HUES48 (cell line): Measurements from ENCODE around the gene RCAN2.

Experiments used
- H3K27ac ChIP-seq: one replicate; pipeline ENCODE4 v1.7.0; 2013; ENCODE audit warnings: low read depth, low read length, inconsistent platforms
- H3K27me3 ChIP-seq: 2 replicates; pipeline ENCODE4 v1.6.1; 2013; ENCODE audit warnings: mild to moderate bottlenecking, low read length; ENCODE audit not compliant: control insufficient read depth, insufficient read depth
- H3K36me3 ChIP-seq: 2 replicates; pipeline ENCODE4 v1.6.1; 2013; ENCODE audit warnings: low read length; ENCODE audit not compliant: control insufficient read depth, insufficient read depth
- H3K4me1 ChIP-seq: 2 replicates; pipeline ENCODE4 v1.6.1; 2013; ENCODE audit warnings: mild to moderate bottlenecking, low read length; ENCODE audit not compliant: control insufficient read depth, insufficient read depth
- H3K4me3 ChIP-seq: 2 replicates; pipeline ENCODE4 v1.5.1; 2013; ENCODE audit warnings: mild to moderate bottlenecking, low read depth, low read length
- H3K9ac ChIP-seq: 2 replicates; pipeline ENCODE4 v1.6.1; 2013; ENCODE audit warnings: mild to moderate bottlenecking, low read depth, low read length, moderate library complexity
- H3K9me3 ChIP-seq: 2 replicates; pipeline ENCODE4 v1.6.1; 2013; ENCODE audit warnings: low read length; ENCODE audit not compliant: control insufficient read depth, insufficient read depth

The RCAN2 gene

DNA sequence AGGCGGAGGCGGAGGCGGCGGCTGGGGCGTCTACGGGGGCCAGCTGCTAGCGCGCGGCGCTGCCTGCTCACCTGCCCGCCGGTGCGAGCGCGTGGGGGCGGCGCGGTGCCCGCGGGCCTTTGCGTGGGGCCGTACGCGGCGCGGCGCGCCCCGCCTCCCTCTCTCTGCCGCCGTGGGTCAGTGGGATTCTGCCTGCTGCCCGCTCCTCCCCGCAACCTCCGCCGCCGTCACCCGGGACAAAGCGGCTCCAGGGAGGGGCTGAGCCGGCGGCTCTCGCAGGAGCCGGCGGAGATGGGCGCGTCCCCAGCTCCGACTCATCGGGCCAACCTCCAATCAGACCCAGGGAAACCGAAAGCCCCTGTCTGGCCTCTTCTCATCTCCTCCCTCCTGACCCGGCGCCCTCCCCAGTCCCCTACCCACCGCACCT, at the start of gene RCAN2:
TSS of gene RCAN2 (minus strand) at position 249 of the 427 bp plus-strand sequence.
- H3K9me3 ChIP-seq: no peaks in the 10 kb centered on the region
- H3K27ac ChIP-seq: peak within 1 kb of the TSS; percentile 36
- peak within 1 kb of the TSS; percentile 71 for H3K4me3 ChIP-seq
- peaks cover 17% of the 10 kb centered on the region for H3K4me1 ChIP-seq
- H3K36me3 ChIP-seq: no peaks in the 10 kb centered on the region
- H3K27me3 ChIP-seq: peaks cover 33% of the 10 kb centered on the region
- peak within 1 kb of the TSS; percentile 39 for H3K9ac ChIP-seq

DNA sequence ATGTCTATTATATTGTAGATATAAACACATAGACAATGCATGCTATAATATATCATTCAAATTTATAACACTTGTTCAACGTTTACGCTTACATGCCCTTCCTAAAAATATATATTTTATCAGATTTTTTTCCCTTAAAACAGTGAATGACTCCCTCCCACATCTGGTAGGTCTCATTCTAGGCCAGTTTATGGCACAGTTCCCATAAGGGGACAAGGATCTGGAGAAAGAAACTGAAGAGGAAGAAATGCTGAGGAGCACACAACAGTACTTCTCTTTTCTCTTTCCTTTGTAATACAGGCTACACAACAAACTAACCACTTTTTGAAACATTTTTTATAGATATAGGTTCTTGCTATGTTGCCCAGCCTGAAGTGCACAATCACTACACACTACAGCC, 48.6 kb upstream of the RCAN2 start:
- Histone ChIP-seq H3K36me3 (no peaks in the 10 kb centered on the region), H3K4me3 (no peak overlapping the region), H3K9ac (no peak overlapping the region), H3K27me3 (no peaks in the 10 kb centered on the region), H3K27ac (no peak overlapping the region), H3K4me1 (peaks cover 7% of the 10 kb centered on the region; the same call in 1 of the 2 replicates), H3K9me3 (no peaks in the 10 kb centered on the region)

DNA sequence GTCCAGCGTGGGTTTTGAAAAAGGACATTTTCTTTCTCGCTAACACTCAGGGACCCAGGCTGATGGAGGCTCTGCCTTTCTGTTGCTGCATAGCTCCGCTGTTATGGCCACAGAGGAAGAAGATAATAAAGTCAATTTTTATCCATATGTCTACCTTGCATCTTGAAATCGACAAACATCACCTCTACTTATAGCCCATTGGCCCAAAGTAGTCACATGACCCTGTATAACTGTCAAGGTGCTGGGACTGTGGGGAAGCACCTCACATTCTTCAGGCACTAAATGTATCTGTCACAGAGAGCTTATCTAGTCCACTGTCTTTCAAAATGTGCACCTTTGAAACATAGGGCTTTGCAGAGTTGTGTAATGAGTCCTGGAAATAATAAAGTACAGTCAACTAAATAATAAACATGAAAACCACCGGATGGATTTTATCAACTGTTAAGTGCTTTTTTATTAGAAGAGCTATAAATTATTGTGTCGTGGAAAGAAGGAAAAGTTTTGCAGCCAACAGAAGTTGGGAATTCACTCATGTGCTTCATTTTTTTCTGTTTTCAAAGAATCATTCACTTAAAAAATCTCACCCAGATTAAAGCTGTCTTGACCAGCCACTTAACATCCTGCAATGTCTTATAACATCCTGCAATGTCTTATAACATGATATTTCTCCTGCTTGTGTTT, 47.7 kb upstream of the RCAN2 start:
- Histone ChIP-seq H3K9ac (no peak overlapping the region), H3K4me3 (no peak overlapping the region), H3K9me3 (no peaks in the 10 kb centered on the region), H3K4me1 (peaks cover 7% of the 10 kb centered on the region; the same call in 1 of the 2 replicates), H3K36me3 (no peaks in the 10 kb centered on the region), H3K27ac (no peak overlapping the region), H3K27me3 (no peaks in the 10 kb centered on the region)

DNA sequence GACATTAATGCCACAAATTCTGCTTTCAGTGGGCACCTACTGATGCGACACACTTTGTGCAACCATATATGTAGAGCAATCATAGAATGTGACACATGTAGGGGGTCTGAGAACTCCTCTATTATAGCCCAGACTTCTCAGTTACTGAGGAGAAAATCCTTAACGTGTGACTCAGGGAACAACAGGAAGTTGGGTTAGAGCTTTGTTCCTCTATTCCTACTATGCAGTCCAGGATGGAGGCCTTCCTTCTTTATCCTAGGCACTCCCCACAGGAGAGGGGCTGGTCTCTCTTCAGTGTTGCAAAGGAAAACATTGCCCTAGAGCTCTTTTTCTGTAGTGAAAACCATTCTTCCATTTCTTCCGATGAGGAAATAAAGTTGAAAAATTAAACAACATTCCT, 39.6 kb upstream of the RCAN2 start:
- no peaks in the 10 kb centered on the region for H3K36me3 ChIP-seq
- no peaks in the 10 kb centered on the region for H3K9me3 ChIP-seq
- H3K4me1 ChIP-seq: peaks cover 20% of the 10 kb centered on the region
- H3K27me3 ChIP-seq: no peaks in the 10 kb centered on the region
- no peak overlapping the region for H3K27ac ChIP-seq
- H3K9ac ChIP-seq: no peak overlapping the region
- no peak overlapping the region for H3K4me3 ChIP-seq

DNA sequence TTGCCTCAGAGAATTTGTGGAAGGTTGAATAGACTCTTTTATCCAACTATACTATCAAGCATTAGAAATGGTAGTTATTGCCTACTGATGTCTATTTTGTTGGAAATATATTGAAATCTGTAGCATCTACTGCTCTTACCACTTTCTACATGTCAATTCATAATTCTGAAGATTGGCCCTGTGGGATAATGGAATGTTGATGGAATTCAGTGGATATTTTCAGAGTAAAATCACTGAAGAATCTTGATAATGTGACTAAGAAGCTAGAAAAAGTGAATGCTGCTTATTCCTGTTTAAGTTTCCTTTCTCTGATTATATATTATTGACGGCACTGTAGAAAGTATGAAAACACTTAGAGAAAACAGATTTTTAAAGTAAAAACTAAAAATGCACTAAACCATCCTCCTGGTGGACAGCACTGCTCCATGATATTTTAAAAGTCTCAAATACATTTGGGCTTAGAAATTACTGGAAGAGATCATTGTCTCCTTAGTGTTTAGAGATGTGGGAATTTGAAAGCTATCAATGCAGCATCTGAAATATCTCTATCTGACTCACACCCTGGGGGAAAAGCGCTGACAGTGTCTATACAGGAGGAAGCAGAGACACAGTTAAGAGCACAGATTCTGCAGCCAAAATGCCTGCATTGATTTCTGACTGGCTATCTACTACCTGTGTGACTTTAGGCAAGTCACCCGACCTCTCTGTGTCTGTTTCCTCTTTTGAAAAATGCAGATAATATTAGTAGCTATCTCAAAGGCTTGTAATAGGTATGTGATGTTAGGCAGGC, 37.9 kb upstream of the RCAN2 start:
- Histone ChIP-seq H3K27ac (no peak overlapping the region), H3K36me3 (no peaks in the 10 kb centered on the region), H3K4me1 (peaks cover 20% of the 10 kb centered on the region), H3K4me3 (no peak overlapping the region), H3K9ac (no peak overlapping the region), H3K9me3 (no peaks in the 10 kb centered on the region), H3K27me3 (no peaks in the 10 kb centered on the region)

DNA sequence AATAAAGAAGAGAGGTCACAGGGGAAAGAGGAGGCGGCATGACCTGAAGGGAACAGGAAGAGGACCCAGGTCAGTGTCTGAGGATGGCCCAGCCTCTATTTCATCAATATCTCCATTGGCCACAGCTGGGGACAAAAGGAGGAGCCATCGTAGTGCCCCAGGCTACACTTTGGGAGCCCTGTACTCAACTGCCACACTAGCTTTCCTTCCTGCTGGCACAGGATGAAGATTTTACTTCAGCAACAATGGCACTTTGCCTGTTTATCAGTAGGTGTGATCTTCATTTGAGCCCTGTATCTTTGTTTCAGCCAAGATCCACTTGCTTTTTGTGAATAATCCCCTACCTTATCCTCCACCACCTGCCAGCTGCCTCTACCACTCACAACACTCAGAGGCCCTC, 35.4 kb upstream of the RCAN2 start:
- Histone ChIP-seq H3K4me3 (no peak overlapping the region), H3K9ac (no peak overlapping the region), H3K9me3 (no peaks in the 10 kb centered on the region), H3K36me3 (no peaks in the 10 kb centered on the region), H3K27ac (no peak overlapping the region), H3K4me1 (peaks cover 20% of the 10 kb centered on the region), H3K27me3 (no peaks in the 10 kb centered on the region)

DNA sequence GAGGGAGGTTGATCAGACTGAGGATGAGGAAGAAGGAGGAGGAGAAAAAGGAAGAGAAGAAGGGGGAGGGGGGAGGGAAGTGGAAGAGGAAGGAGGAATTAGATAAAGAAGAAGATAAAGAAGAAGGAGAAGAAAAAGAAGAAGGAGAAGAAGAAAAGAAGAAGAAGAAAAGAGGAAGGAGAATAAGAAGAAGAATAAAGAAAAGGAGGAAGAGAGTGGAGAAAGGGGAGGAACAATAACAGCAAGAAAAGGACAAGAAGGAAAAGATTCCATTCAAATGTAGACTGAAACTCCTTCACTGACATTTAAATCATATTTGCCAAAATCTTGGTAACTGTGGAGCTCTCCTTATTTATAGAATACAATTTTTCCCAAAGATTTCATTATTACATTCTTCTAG, 34.3 kb upstream of the RCAN2 start:
- Histone ChIP-seq H3K9ac (no peak overlapping the region), H3K36me3 (no peaks in the 10 kb centered on the region), H3K4me1 (peaks cover 17% of the 10 kb centered on the region), H3K4me3 (no peak overlapping the region), H3K27ac (no peak overlapping the region), H3K9me3 (no peaks in the 10 kb centered on the region), H3K27me3 (no peaks in the 10 kb centered on the region)

DNA sequence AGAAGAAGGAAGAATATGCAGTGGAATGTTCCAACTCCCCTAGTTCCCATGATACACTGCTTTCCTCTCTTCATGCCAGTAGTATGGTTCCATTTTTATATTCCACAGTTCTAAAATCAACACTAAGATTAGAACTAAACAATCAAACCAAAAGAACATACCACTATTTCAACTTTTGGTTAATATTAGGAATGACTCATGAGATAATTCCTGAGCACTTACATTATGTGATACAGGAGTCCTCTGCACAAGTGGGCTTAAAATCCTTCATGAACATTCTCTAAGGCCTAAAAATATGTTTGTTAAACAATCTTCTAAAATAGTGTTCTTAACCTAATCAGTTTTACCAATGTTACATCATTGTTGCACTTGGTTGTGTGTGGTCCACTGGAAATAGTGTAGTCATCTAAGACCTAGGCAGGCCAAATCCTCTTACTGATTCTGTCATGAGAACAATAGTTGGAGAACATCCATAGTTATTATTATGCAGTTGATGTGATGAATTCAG, 30.3 kb upstream of the RCAN2 start:
- H3K36me3 ChIP-seq: no peaks in the 10 kb centered on the region
- H3K9ac ChIP-seq: no peak overlapping the region
- H3K27ac ChIP-seq: no peak overlapping the region
- no peaks in the 10 kb centered on the region; the same call in 1 of the 2 replicates for H3K4me1 ChIP-seq
- H3K9me3 ChIP-seq: no peaks in the 10 kb centered on the region
- H3K4me3 ChIP-seq: no peak overlapping the region
- H3K27me3 ChIP-seq: no peaks in the 10 kb centered on the region

DNA sequence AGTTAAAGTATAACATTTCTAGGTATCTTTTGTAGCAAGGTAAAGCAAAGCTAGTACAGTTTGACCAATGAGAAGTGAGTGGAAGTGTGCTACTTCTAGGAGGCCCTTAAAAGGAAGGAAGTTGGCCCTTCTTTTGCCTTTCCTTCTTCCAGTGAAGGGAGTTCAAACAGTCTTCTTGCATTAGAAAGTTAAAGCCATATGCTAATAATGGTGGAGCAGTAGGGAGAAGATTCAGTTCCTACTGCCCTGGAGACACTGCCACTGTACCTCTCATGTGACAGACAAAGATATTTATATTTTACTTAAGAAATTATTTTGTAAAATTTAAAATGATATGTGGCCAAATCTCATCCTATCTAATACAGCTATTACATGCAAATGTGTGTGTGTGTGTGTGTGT, 26.0 kb upstream of the RCAN2 start:
- H3K27ac ChIP-seq: no peak overlapping the region
- H3K4me1 ChIP-seq: no peaks in the 10 kb centered on the region
- no peaks in the 10 kb centered on the region for H3K27me3 ChIP-seq
- no peak overlapping the region for H3K9ac ChIP-seq
- no peak overlapping the region for H3K4me3 ChIP-seq
- H3K9me3 ChIP-seq: no peaks in the 10 kb centered on the region
- H3K36me3 ChIP-seq: no peaks in the 10 kb centered on the region

DNA sequence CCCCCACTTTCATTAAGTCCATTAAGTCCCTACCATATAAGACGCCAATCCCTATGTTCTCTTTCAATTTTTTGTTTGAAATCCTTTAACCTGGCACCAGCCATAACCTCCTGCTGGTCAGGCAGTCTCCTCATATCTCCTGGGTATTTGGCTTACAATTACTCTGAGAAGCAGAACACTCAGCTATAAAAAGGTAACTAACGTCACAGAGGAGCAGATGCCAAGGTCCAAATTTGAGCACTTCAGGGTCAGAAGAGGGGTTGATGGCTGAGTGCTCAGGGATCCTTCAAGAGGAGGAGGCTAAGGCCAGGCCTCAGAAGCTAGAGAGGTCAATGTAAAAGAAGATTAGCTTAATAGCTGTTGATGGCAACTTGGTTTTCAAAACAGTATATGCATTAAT, 22.3 kb upstream of the RCAN2 start:
- no peaks in the 10 kb centered on the region for H3K36me3 ChIP-seq
- no peak overlapping the region for H3K27ac ChIP-seq
- H3K4me3 ChIP-seq: no peak overlapping the region
- no peaks in the 10 kb centered on the region for H3K4me1 ChIP-seq
- H3K9ac ChIP-seq: no peak overlapping the region
- no peaks in the 10 kb centered on the region for H3K9me3 ChIP-seq
- no peaks in the 10 kb centered on the region for H3K27me3 ChIP-seq

DNA sequence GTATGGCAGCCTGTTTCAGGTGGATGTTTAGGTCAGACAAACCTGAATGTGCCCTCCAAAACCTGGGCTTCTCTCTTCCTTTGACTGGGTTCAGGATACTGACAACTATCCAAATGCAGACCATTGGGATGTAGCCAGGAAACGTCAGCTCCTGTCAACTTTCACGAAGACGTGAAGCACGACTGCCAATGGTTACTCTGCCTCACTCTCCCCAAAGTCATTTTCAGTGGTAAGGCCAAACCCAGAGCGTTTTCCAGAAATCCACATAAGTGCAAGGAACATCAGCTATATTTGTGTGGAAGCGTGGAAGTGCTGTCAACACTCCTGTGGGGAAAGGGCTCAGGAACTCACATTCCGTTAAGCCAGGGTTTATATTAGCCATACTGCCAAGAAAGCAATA, 20.1 kb upstream of the RCAN2 start:
- Histone ChIP-seq H3K9me3 (no peaks in the 10 kb centered on the region), H3K27ac (no peak overlapping the region), H3K27me3 (no peaks in the 10 kb centered on the region), H3K36me3 (no peaks in the 10 kb centered on the region), H3K9ac (no peak overlapping the region), H3K4me1 (no peaks in the 10 kb centered on the region), H3K4me3 (no peak overlapping the region)
